OCI-LY3 (cell line): ENCODE results near the gene HADH.
"Not testable (repeated sequence)": the region's sequence is repeated elsewhere in the genome, so short reads cannot be mapped to it uniquely, and the experiment has no call there.

Source experiments
- CTCF ChIP-seq: fragments of 200-600, 300-600 bp; sonication (generic); IDR thresholded peaks from 2 replicates; pipeline ENCODE4 v1.5.1; 2014; ENCODE audit warnings: antibody characterized with exemption, low read length, low read depth
- EZH2phosphoT487 ChIP-seq: fragments of 200-600 bp; shearing (Covaris generic); IDR thresholded peaks from 2 replicates; pipeline ENCODE4 v1.6.1; 2018; ENCODE audit warnings: antibody characterized with exemption, mixed run types, low read depth

- TF ChIP-seq CTCF, EZH2phosphoT487: not testable (repeated sequence)
Measured at GRCh38 chr4:108012382-108012781, 22.7 kb downstream of the HADH start.
